CD4-positive, CD25-positive, alpha-beta regulatory T cell (primary cell): ENCODE results near the gene FBLN7. TPM values are rescaled to one million over a fixed set of nuclear protein-coding genes. Genes with fewer than 3 reads are reported as not detected.

Experiments used
- ATAC-seq, 2 donors: fragments of 150-1000 bp; cut with Tn5 transposase; one replicate each; pipeline ENCODE4 v1.10.0; 2021; ENCODE audit warnings: low read depth in 2 of 2, moderate number of reproducible peaks in 2 of 2, moderate library complexity in 1 of 2
- DNase-seq, 3 donors: peaks; one replicate each; pipeline versions ENCODE4 v3.0.0 to v3.0.0-alpha.2; 2012 to 2022; ENCODE audit warnings: mixed read lengths in 1 of 3
- H3K27ac ChIP-seq: one replicate; pipeline ENCODE4 v1.7.0; 2013; ENCODE audit warnings: mild to moderate bottlenecking, low read length; ENCODE audit not compliant: insufficient read depth, poor library complexity, severe bottlenecking
- H3K27me3 ChIP-seq: one replicate; pipeline ENCODE4 v1.7.0; 2013; ENCODE audit warnings: low read length; ENCODE audit not compliant: control insufficient read depth, insufficient read depth
- H3K36me3 ChIP-seq: one replicate; pipeline ENCODE4 v1.7.0; 2013; ENCODE audit warnings: mild to moderate bottlenecking, low read length, moderate library complexity; ENCODE audit not compliant: control insufficient read depth, insufficient read depth
- H3K4me1 ChIP-seq: 2 replicates; pipeline ENCODE4 v1.7.0; 2013; ENCODE audit warnings: mild to moderate bottlenecking, low read length; ENCODE audit not compliant: insufficient read depth, control insufficient read depth, poor library complexity, severe bottlenecking
- H3K4me3 ChIP-seq: one replicate; pipeline ENCODE4 v1.7.0; 2013; ENCODE audit warnings: low read depth, mild to moderate bottlenecking, low read length, moderate library complexity
- H3K9me3 ChIP-seq, 2 experiments: 1 replicate in 1 of 2; 2 replicates in 1 of 2; pipeline ENCODE4 v1.7.0; 2013; ENCODE audit warnings: low read length in 2 of 2, mild to moderate bottlenecking in 1 of 2, moderate library complexity in 1 of 2; ENCODE audit not compliant: control insufficient read depth in 2 of 2
- H3K27ac Mint-ChIP-seq, 3 donors: one replicate each; pipeline ENCODE4 v1.8.0; 2020 to 2022; ENCODE audit warnings: mild to moderate bottlenecking in 3 of 3, mixed read lengths in 3 of 3, moderate library complexity in 2 of 3
- H3K27me3 Mint-ChIP-seq: one replicate; pipeline ENCODE4 v1.8.0; 2022; ENCODE audit warnings: mild to moderate bottlenecking, mixed read lengths
- H3K36me3 Mint-ChIP-seq: one replicate; pipeline ENCODE4 v1.8.0; 2020; ENCODE audit warnings: mixed read lengths
- H3K4me1 Mint-ChIP-seq, 4 donors: one replicate each; pipeline ENCODE4 v1.8.0; 2020 to 2022; ENCODE audit warnings: mixed read lengths in 4 of 4, mild to moderate bottlenecking in 1 of 4
- H3K4me3 Mint-ChIP-seq, 4 donors: one replicate each; pipeline ENCODE4 v1.8.0; 2020 to 2022; ENCODE audit warnings: mild to moderate bottlenecking in 4 of 4, mixed read lengths in 4 of 4, moderate library complexity in 3 of 4
- H3K9me3 Mint-ChIP-seq, 7 donors: one replicate each; pipeline ENCODE4 v1.8.0; 2020 to 2022; ENCODE audit warnings: mixed read lengths in 7 of 7, mild to moderate bottlenecking in 3 of 7, moderate library complexity in 2 of 7
- polyA plus RNA-seq, 4 donors: library from polyadenylated mRNA; unstranded; fragments of 300-500 nt; fragmentation: Illumina TruSeq; gene quantifications; one replicate each; pipeline ENCODE4 v1.2.3, GENCODE V29; 2021
- total RNA-seq: library from RNA; stranded (reverse); gene quantifications from one replicate; pipeline ENCODE4 v1.2.3, GENCODE V29; 2022

The FBLN7 gene
- total and polyA plus RNA-seq, 5 donors from 2014 or later: 19.3 to 40.2 (median 36.0) TPM

DNA sequence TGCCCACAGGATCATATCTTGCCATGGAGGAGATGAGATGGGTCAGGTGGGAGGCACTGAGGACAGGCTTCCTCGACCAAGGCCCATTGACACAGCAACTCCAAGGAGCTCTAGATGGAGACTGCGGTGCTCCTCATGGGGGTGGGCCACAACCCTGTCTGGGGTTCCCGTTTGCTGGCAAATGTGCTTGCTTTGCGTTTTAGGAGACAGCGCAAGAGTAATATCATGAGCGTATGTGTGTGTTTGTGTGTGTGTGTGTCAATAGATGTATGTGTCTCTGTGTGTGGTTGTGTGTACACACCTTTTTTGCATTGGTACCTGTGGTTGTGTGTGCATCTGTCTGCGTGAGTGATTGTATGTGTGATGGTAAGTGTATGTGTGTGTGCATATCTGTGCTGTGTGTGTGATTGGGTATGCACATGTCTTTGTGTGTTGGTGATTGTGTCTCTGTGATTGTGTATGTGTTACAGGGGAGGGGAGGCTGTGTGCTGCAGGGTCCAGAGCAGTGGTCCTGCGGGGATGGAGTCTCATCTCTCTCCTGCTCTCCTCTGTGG, 4.4 kb downstream of the FBLN7 start:
- Histone ChIP-seq H3K36me3 (no peaks in the 10 kb centered on the region), H3K9me3 (no peaks in the 10 kb centered on the region), H3K4me1 (peaks cover 10% of the 10 kb centered on the region), H3K27me3 (no peaks in the 10 kb centered on the region), H3K27ac (no peak overlapping the region), H3K4me3 (no peak overlapping the region)
- H3K4me1 Mint-ChIP-seq: peaks cover 0 to 11% (median 8%) of the 10 kb centered on the region in 4 donors
- no peaks in the 10 kb centered on the region for H3K9me3 Mint-ChIP-seq
- DNase-seq (no peak), ATAC-seq (no peak)
- no peak overlapping the region for H3K27ac Mint-ChIP-seq
- H3K36me3 Mint-ChIP-seq: peaks cover under 1% of the 10 kb centered on the region
- H3K4me3 Mint-ChIP-seq: peak overlapping the region in 1 of 4 donors; percentile 5
- H3K27me3 Mint-ChIP-seq: peaks cover 18% of the 10 kb centered on the region

DNA sequence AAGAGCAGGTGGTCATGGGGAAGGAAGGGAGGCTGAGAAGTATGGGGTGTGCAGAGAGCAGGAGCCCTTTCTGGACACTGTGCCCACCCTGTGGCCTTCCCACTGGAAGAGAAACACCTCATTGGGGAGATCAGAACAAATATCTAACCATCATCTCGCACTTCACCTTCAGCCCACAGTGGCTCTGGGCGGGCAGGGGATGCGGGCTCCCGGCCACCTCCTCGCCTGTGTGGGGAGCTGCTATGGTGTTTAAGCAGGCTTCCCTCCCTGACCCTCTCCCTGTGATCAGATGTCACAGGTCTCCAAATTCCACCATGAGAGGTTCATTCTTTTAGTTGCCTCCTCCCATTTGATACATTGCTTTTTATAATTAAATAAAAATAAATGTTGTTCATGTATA, 5.0 kb downstream of the FBLN7 start:
- Mint-ChIP-seq H3K9me3 (no peaks in the 10 kb centered on the region), H3K36me3 (no peaks in the 10 kb centered on the region), H3K4me1 (peaks cover 0 to 8% (median 5%) of the 10 kb centered on the region in 4 donors), H3K4me3 (peak overlapping the region in 1 of 4 donors; percentile 5), H3K27ac (peak overlapping the region in 1 of 3 donors; percentile 11), H3K27me3 (peaks cover 14% of the 10 kb centered on the region)
- ATAC-seq (no peak), DNase-seq (no peak)
- no peaks in the 10 kb centered on the region for H3K36me3 ChIP-seq
- no peak overlapping the region for H3K4me3 ChIP-seq
- H3K4me1 ChIP-seq: peaks cover 5% of the 10 kb centered on the region
- H3K27ac ChIP-seq: no peak overlapping the region
- no peaks in the 10 kb centered on the region for H3K27me3 ChIP-seq
- H3K9me3 ChIP-seq: no peaks in the 10 kb centered on the region

DNA sequence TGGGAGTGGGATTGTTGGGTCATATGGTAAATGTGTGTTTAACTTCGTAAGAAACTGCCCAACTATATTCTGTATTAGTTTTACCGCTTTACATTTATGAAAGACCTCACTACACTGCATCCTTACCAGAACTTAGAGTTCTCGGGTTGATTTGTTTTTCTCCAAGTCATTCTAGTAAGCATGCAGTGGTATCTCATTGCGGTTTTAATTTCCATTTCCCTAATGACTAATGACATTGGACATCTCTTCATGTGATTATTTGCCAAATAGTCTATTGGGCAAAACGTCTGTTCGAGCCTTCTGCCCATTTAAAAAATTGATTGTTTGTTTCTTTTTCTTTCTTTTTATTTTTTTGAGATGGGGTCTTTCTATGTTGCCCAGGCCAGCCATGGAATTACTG, 6.8 kb downstream of the FBLN7 start:
- H3K27me3 Mint-ChIP-seq: peaks cover 14% of the 10 kb centered on the region
- no peak for DNase-seq
- H3K9me3 ChIP-seq: no peaks in the 10 kb centered on the region
- no peak overlapping the region for H3K27ac Mint-ChIP-seq
- no peak overlapping the region for H3K27ac ChIP-seq
- no peaks in the 10 kb centered on the region for H3K4me1 ChIP-seq
- H3K9me3 Mint-ChIP-seq: no peaks in the 10 kb centered on the region
- peaks cover 0 to 8% (median 5%) of the 10 kb centered on the region in 4 donors for H3K4me1 Mint-ChIP-seq
- H3K27me3 ChIP-seq: no peaks in the 10 kb centered on the region
- H3K36me3 Mint-ChIP-seq: no peaks in the 10 kb centered on the region
- ATAC-seq: no peak
- H3K4me3 Mint-ChIP-seq: no peak overlapping the region
- H3K36me3 ChIP-seq: no peaks in the 10 kb centered on the region
- H3K4me3 ChIP-seq: no peak overlapping the region

DNA sequence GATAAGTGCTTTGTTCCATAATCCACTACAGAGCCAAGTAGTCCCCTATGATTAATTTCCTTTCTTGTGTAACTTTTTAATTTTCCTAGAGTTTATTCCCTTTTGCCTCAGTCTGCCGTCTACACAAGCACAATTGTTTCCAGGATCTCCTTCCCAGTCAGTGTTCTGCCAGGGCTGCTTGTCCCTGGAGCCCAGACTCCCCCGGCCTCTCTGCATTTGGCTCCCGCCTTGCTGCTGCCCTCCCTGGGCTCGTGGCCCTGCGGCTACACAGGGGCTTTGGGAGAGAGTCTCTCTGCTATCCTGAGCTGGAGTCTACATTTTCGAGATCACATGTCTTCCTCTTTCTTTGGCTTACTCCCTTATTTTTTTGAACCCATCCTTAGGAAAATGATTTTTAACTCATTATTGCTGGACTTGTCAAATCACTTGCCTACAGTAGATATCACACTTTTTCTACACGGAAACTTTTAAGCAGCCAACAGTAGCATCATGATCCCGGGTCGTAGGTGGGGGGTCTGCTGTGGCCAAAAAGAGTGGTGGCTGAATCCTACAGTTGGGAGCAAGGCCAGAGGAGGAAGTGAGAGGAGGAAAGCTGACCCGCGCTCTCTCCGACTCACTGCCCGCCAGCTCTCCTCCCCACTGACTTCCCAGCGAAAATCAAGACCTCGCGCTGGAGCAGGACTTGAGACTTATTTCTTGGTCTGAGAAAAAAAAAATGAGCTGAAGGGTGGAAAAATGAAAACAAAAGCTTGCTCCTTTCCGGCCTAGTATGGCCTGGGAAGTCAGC, 9.4 kb downstream of the FBLN7 start:
- H3K27ac ChIP-seq: no peak overlapping the region

DNA sequence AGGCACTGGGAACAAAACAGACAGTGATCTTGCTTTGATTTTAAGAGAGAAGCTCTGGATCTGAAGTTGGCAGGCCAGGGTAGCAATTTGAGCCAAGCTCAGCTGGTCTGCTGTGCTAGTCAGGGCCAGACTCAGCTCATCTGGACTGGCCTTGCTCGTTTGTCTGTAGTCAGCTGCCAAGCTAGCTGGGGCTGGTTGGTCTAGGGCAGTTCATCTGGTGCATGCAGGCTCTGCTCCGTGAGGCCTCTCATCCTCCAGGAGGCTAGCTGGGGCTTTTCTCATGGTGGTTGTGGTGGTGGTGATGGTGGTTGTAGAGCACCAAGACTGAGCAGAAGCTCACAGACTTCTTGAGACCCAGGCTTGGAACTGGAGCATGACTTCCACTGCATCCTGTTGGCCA, 10.3 kb downstream of the FBLN7 start:
- H3K9me3 Mint-ChIP-seq: no peaks in the 10 kb centered on the region
- DNase-seq (no peak), ATAC-seq (no peak)
- H3K4me3 ChIP-seq: no peak overlapping the region
- H3K36me3 Mint-ChIP-seq: no peaks in the 10 kb centered on the region
- peaks cover 8% of the 10 kb centered on the region for H3K27me3 Mint-ChIP-seq
- no peak overlapping the region for H3K4me3 Mint-ChIP-seq
- H3K4me1 Mint-ChIP-seq: peaks cover 0 to 4% (median 0%) of the 10 kb centered on the region in 4 donors
- no peaks in the 10 kb centered on the region for H3K36me3 ChIP-seq
- no peaks in the 10 kb centered on the region for H3K4me1 ChIP-seq
- no peak overlapping the region for H3K27ac Mint-ChIP-seq
- no peaks in the 10 kb centered on the region for H3K9me3 ChIP-seq
- H3K27me3 ChIP-seq: no peaks in the 10 kb centered on the region
- no peak overlapping the region for H3K27ac ChIP-seq

More for the DNA sequence above, 9.4 kb downstream of the FBLN7 start:
- Histone ChIP-seq H3K27me3 (no peaks in the 10 kb centered on the region), H3K36me3 (no peaks in the 10 kb centered on the region), H3K9me3 (no peaks in the 10 kb centered on the region), H3K4me1 (no peaks in the 10 kb centered on the region), H3K4me3 (no peak overlapping the region)
- Mint-ChIP-seq H3K36me3 (no peaks in the 10 kb centered on the region), H3K9me3 (no peaks in the 10 kb centered on the region), H3K27ac (no peak overlapping the region), H3K4me1 (peaks cover 0 to 4% (median 0%) of the 10 kb centered on the region in 4 donors), H3K27me3 (peaks cover 8% of the 10 kb centered on the region), H3K4me3 (no peak overlapping the region)
- ATAC-seq (no peak), DNase-seq (no peak)

DNA sequence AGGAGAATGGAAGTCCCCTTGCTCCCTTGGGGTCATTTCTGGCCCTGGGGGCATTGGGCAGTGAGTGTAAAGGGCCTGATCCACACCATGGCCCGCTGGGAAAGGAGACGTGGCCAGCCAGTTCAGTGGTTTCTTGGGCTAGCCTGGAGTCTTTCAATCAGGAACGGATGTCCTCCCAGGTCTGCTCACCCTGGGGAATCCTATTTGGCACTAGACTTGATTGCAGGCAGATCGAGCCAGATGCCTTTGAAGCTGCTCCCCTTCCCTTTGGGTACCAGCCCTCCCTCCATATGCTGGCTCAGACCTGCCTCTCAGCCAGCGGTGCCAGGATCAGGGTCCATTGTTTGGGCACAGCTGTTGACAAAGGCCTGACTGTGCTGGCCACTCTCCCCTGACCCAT, 11.0 kb downstream of the FBLN7 start:
- Mint-ChIP-seq H3K4me1 (peaks cover 0 to 5% (median 2%) of the 10 kb centered on the region in 4 donors), H3K36me3 (no peaks in the 10 kb centered on the region), H3K27ac (no peak overlapping the region), H3K9me3 (no peaks in the 10 kb centered on the region), H3K4me3 (no peak overlapping the region), H3K27me3 (peaks cover 5% of the 10 kb centered on the region)
- Histone ChIP-seq H3K27ac (no peak overlapping the region), H3K9me3 (no peaks in the 10 kb centered on the region), H3K36me3 (no peaks in the 10 kb centered on the region), H3K4me3 (no peak overlapping the region), H3K4me1 (no peaks in the 10 kb centered on the region), H3K27me3 (no peaks in the 10 kb centered on the region)
- ATAC-seq: no peak
- no peak for DNase-seq

DNA sequence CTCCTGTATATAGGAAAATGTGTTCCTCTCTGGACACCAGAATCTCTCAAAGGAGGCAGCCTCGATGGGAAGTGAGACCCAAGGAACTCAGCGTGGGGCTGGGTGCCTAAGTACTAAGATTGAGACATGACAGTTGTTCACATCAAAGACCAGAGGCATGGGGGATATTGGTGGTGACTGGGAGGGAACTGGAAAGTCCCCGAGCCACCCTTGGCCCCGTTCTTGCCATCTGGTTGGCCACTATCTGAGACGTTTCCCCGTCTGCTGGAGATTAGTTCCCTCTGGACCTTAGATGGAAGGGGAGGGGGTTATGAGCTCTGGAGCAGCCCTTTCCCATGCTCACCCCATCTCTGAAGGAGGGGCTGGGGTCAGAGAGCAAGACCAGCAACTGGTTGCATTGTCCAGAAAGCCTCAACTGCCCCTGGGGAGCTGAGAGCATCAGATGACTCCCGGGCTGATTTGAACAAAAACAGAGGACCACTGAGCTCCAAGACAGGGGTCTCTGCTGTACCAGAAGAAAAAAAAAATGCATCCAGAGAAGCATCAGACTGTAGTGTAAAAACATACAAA, 11.8 kb downstream of the FBLN7 start:
- Mint-ChIP-seq H3K4me1 (peaks cover 0 to 12% (median 6%) of the 10 kb centered on the region in 4 donors), H3K36me3 (no peaks in the 10 kb centered on the region)
- ATAC-seq: no peak

More for the DNA sequence above, 11.8 kb downstream of the FBLN7 start:
- Histone ChIP-seq H3K4me1 (peaks cover 7% of the 10 kb centered on the region), H3K27me3 (no peaks in the 10 kb centered on the region), H3K4me3 (no peak overlapping the region), H3K9me3 (no peaks in the 10 kb centered on the region), H3K27ac (no peak overlapping the region), H3K36me3 (no peaks in the 10 kb centered on the region)
- peaks cover 4% of the 10 kb centered on the region for H3K27me3 Mint-ChIP-seq
- no peak overlapping the region for H3K27ac Mint-ChIP-seq
- no peaks in the 10 kb centered on the region for H3K9me3 Mint-ChIP-seq
- H3K4me3 Mint-ChIP-seq: no peak overlapping the region
- no peak for DNase-seq
